ENCODE results near the gene OSER1. TPM values are rescaled to one million over a fixed set of nuclear protein-coding genes. Genes with fewer than 3 reads are reported as not detected.

OSER1 gene
- total and polyA plus RNA-seq, 12 donors: 16.4 to 37.3 (median 31.0) TPM

GRCh38 chr20:44254073-44254472, 43.5 kb upstream of the OSER1 start:
- intact Hi-C loops (cut with DNase I): no loop called here
- ATAC-seq: no peak
- H3K27me3 ChIP-seq: no peaks in the 10 kb centered on the region
- H3K4me3 ChIP-seq: no peak overlapping the region
- H3K4me1 ChIP-seq: no peaks in the 10 kb centered on the region
- WGBS, 2 donors: 79 to 87% methylated on average over 8 of the region's 8 CpGs
- no peaks in the 10 kb centered on the region for H3K9me3 ChIP-seq
- TF ChIP-seq CTCF (IDR thresholded peaks at IDR 0.05): no peak
- no peaks in the 10 kb centered on the region for H3K36me3 ChIP-seq
- H3K27ac ChIP-seq: no peak overlapping the region
- no peak for DNase-seq

- no peak for TF ChIP-seq CTCF (IDR thresholded peaks at IDR 0.05)
- 69 to 73% methylated on average over 3 of the region's 3 CpGs for WGBS, 2 donors
- no peak for ATAC-seq
Observed at GRCh38 chr20:44253528-44253927, 43.0 kb upstream of the OSER1 start.

GRCh38 chr20:44251284-44251683, 40.7 kb upstream of the OSER1 start:
- Histone ChIP-seq H3K27me3 (peaks cover 0 to 26% (median 0%) of the 10 kb centered on the region in 7 donors), H3K9me3 (no peaks in the 10 kb centered on the region), H3K4me1 (peaks cover 0 to 18% (median 13%) of the 10 kb centered on the region in 9 donors), H3K4me3 (no peak overlapping the region), H3K27ac (no peak overlapping the region), H3K36me3 (no peaks in the 10 kb centered on the region)
- ATAC-seq: no peak
- 69 to 76% methylated on average over 4 of the region's 4 CpGs for WGBS, 2 donors
- no peak for DNase-seq
- TF ChIP-seq CTCF (IDR thresholded peaks at IDR 0.05): no peak
- intact Hi-C loops (cut with DNase I): no loop called here

More at GRCh38 chr20:44253528-44253927, 43.0 kb upstream of the OSER1 start:
- Histone ChIP-seq H3K27ac (no peak overlapping the region), H3K27me3 (peaks cover 0 to 3% (median 0%) of the 10 kb centered on the region in 7 donors), H3K36me3 (no peaks in the 10 kb centered on the region), H3K4me1 (no peaks in the 10 kb centered on the region), H3K9me3 (no peaks in the 10 kb centered on the region), H3K4me3 (no peak overlapping the region)
- intact Hi-C loops (cut with DNase I): no loop called here
- DNase-seq: no peak

- Histone ChIP-seq H3K4me1 (peaks cover 0 to 18% (median 13%) of the 10 kb centered on the region in 9 donors), H3K27ac (no peak overlapping the region), H3K27me3 (peaks cover 0 to 28% (median 0%) of the 10 kb centered on the region in 7 donors), H3K4me3 (no peak overlapping the region), H3K9me3 (no peaks in the 10 kb centered on the region), H3K36me3 (no peaks in the 10 kb centered on the region)
- DNase-seq (no peak), ATAC-seq (no peak)
- intact Hi-C loops (cut with DNase I): no loop called here
- WGBS, 2 donors: 44 to 46% methylated on average over 3 of the region's 3 CpGs
- TF ChIP-seq CTCF (IDR thresholded peaks at IDR 0.05): no peak
Observed at GRCh38 chr20:44248410-44248759, 37.8 kb upstream of the OSER1 start.
